HL-60 (cell line): ENCODE measurements around the gene CDH20.
"Not testable (repeated sequence)": the region's sequence is repeated elsewhere in the genome, so short reads cannot be mapped to it uniquely, and the experiment has no call there.

Experiments used
- DNase-seq, 2 experiments: peaks; one replicate each; pipeline ENCODE4 v3.0.0-alpha.2; 2010 to 2020; ENCODE audit warnings: low read depth in 1 of 2, low spot score in 1 of 2
- H3K27ac ChIP-seq: fragments of 250-450 bp; sonication (Bioruptor Pico); replicated peaks from 2 replicates; pipeline ENCODE4 v1.5.1; 2020; ENCODE audit warnings: mild to moderate bottlenecking, moderate library complexity
- H3K27me3 ChIP-seq: fragments of 250-450 bp; sonication (Bioruptor Pico); 2 replicates; pipeline ENCODE4 v1.5.1; 2021; ENCODE audit warnings: mild to moderate bottlenecking, moderate library complexity; ENCODE audit not compliant: insufficient read depth, poor library complexity, severe bottlenecking
- H3K4me3 ChIP-seq: replicated peaks from 2 replicates; pipeline ENCODE4 v1.5.1; 2011; ENCODE audit warnings: mild to moderate bottlenecking, control low read depth, low read length; ENCODE audit not compliant: insufficient read depth
- GABPA ChIP-seq: IDR thresholded peaks from 2 replicates; pipeline ENCODE4 v1.6.1; 2012; ENCODE audit warnings: low read depth
- POLR2AphosphoS5 ChIP-seq: IDR thresholded peaks from 2 replicates; pipeline ENCODE4 v1.6.1; 2012; ENCODE audit warnings: low read depth
- REST ChIP-seq: IDR thresholded peaks from 2 replicates; pipeline ENCODE4 v1.6.1; 2012; ENCODE audit warnings: low read depth; ENCODE audit not compliant: insufficient replicate concordance
- SPI1 ChIP-seq: IDR thresholded peaks from 2 replicates; pipeline ENCODE4 v1.6.1; 2012; ENCODE audit warnings: low read depth, mild to moderate bottlenecking, borderline replicate concordance
- TF ChIP-seq, protein P1 (sequence below): IDR thresholded peaks from one replicate; pipeline ENCODE4 v1.5.1; 2011; ENCODE audit warnings: low read length, control low read depth, inconsistent platforms; ENCODE audit not compliant: insufficient read depth

Gene CDH20

GRCh38 chr18:61364953-61365352 is 31.7 kb downstream of the CDH20 start:
- DNase-seq = no peak
- TF ChIP-seq REST (no peak), POLR2AphosphoS5 (no peak), SPI1 (no peak), GABPA (no peak)
- TF ChIP-seq, protein P1, sequence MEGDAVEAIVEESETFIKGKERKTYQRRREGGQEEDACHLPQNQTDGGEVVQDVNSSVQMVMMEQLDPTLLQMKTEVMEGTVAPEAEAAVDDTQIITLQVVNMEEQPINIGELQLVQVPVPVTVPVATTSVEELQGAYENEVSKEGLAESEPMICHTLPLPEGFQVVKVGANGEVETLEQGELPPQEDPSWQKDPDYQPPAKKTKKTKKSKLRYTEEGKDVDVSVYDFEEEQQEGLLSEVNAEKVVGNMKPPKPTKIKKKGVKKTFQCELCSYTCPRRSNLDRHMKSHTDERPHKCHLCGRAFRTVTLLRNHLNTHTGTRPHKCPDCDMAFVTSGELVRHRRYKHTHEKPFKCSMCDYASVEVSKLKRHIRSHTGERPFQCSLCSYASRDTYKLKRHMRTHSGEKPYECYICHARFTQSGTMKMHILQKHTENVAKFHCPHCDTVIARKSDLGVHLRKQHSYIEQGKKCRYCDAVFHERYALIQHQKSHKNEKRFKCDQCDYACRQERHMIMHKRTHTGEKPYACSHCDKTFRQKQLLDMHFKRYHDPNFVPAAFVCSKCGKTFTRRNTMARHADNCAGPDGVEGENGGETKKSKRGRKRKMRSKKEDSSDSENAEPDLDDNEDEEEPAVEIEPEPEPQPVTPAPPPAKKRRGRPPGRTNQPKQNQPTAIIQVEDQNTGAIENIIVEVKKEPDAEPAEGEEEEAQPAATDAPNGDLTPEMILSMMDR = no peak
- Histone ChIP-seq H3K27ac (no peak overlapping the region), H3K4me3 (no peak overlapping the region), H3K27me3 (no peaks in the 10 kb centered on the region)

DNA sequence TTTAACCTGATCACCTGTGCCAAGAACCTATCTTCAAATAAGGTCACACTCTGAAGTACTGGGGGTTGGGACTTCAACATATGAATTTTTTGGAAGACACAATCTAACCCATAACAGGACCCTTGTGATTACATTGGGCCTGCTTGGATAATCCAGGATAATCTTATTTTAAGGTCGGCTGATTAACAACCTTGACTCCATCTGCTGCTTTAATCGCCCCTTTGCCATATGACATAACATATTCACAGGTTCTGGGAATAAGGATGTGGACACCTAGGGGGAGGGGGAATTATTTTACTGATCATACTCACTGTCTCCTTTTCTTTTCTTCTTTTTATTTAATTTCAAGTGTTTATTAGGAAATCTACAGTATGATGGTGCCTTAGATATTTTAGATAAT is 34.8 kb downstream of the CDH20 start:
- TF ChIP-seq, protein P1 = no peak
- TF ChIP-seq POLR2AphosphoS5 (no peak), SPI1 (no peak), REST (no peak), GABPA (no peak)
- DNase-seq = no peak
- Histone ChIP-seq H3K27ac (no peak overlapping the region), H3K4me3 (no peak overlapping the region), H3K27me3 (no peaks in the 10 kb centered on the region)

DNA sequence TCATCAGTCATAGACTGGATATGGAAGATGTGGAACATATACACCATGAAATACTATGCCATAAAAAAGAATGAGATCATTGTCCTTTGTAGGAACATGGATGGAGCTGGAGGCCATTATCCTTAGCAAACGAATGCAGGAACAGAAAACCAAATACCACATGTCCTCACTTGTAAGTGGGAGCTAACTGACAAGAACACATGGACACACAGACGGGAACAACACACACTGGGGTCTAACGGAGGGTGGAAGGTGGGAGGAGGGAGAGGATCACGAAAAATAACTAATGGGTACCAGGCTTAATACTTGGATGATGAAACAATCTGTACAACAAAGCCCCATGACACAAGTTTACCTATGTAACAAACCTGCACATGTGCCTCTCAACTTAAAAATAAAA is 36.4 kb downstream of the CDH20 start:
- not testable (repeated sequence) for H3K27ac ChIP-seq, H3K27me3 ChIP-seq, DNase-seq, H3K4me3 ChIP-seq

- no peaks in the 10 kb centered on the region for H3K27me3 ChIP-seq
- TF ChIP-seq GABPA (no peak), SPI1 (no peak), POLR2AphosphoS5 (no peak), REST (no peak)
- TF ChIP-seq, protein P1 = no peak
- DNase-seq = no peak
- H3K4me3 ChIP-seq = no peak overlapping the region
- H3K27ac ChIP-seq = no peak overlapping the region
Measured at GRCh38 chr18:61371111-61371510, 37.9 kb downstream of the CDH20 start.
